Mesodermal cell (in vitro differentiated cells): Measurements from ENCODE around the gene DNLZ.
"Not testable (repeated sequence)": the region's sequence is repeated elsewhere in the genome, so short reads cannot be mapped to it uniquely, and the experiment has no call there.

ENCODE experiments used
- H3K27ac ChIP-seq: 2 replicates; pipeline ENCODE4 v1.7.0; 2013; ENCODE audit warnings: mild to moderate bottlenecking, low read depth, low read length, moderate library complexity; ENCODE audit not compliant: severe bottlenecking
- H3K36me3 ChIP-seq: 2 replicates; pipeline ENCODE4 v1.7.1; 2013; ENCODE audit warnings: mild to moderate bottlenecking, low read length, moderate library complexity; ENCODE audit not compliant: control insufficient read depth, insufficient read depth
- H3K4me1 ChIP-seq: one replicate; pipeline ENCODE4 v1.7.1; 2013; ENCODE audit warnings: mild to moderate bottlenecking, low read length; ENCODE audit not compliant: insufficient read depth, control insufficient read depth, poor library complexity, severe bottlenecking
- H3K4me3 ChIP-seq: 2 replicates; pipeline ENCODE4 v1.7.0; 2013; ENCODE audit warnings: low read length, control low read depth, mild to moderate bottlenecking; ENCODE audit not compliant: insufficient read depth, poor library complexity, severe bottlenecking; ENCODE audit errors: extremely low read depth
- H3K9me3 ChIP-seq: 2 replicates; pipeline ENCODE4 v1.7.1; 2013; ENCODE audit warnings: mild to moderate bottlenecking, low read length, moderate library complexity; ENCODE audit not compliant: control insufficient read depth
- WGBS, 2 experiments: methylation state at CpG; one replicate each; pipeline ENCODE4 v1.1.5; 2013; ENCODE audit warnings: missing lambda C conversion rate in 2 of 2; ENCODE audit not compliant: insufficient coverage in 2 of 2; 5-methylcytosine and 5-hydroxymethylcytosine counted together

The DNLZ gene

GRCh38 chr9:136319955-136320354 is 43.6 kb downstream of the DNLZ start:
- not testable (repeated sequence) for H3K4me1 ChIP-seq, H3K36me3 ChIP-seq, H3K27ac ChIP-seq, H3K4me3 ChIP-seq
- H3K9me3 ChIP-seq = peaks cover 12% of the 10 kb centered on the region
- 100% methylated on average over 1 to 2 of the region's 3 CpGs for WGBS, 2 experiments

GRCh38 chr9:136319244-136319643 is 44.3 kb downstream of the DNLZ start:
- peaks cover 19% of the 10 kb centered on the region for H3K9me3 ChIP-seq
- WGBS, 2 experiments = 84 to 100% methylated on average over 14 of the region's 14 CpGs
- not testable (repeated sequence) for H3K4me1 ChIP-seq, H3K27ac ChIP-seq, H3K36me3 ChIP-seq, H3K4me3 ChIP-seq

DNA sequence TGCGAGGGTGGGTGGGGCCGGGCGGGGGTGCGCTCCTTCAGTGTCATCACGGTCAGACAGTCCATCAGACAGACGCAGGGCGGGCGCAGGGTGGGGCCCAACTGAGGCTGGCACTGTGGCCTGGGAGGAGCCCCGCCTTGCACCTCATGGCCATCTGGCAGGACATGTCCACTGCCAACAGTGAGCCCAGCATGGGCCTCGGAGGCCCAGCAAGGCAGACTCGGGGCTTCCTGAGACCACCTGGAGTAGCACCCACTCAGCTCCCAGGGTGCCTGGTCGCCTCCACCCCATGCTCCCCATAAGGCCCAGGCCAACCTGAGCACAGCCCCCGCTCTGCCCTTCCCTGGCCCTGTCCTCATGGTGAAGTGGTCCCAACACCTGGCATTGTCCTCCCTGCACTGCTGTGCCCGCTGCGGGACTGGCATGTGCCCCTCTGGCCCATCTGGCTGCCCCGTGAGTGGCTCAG is 44.7 kb downstream of the DNLZ start:
- Histone ChIP-seq H3K4me3 (no peak overlapping the region), H3K27ac (no peak overlapping the region), H3K4me1 (no peaks in the 10 kb centered on the region), H3K9me3 (peaks cover 19% of the 10 kb centered on the region), H3K36me3 (no peaks in the 10 kb centered on the region)
- WGBS, 2 experiments = 96 to 97% methylated on average over 13 to 16 of the region's 16 CpGs

GRCh38 chr9:136318111-136318775 is 45.3 kb downstream of the DNLZ start:
- 88 to 91% methylated on average over 20 of the region's 21 CpGs for WGBS, 2 experiments
- H3K9me3 ChIP-seq = peaks cover 19% of the 10 kb centered on the region

GRCh38 chr9:136317695-136318094 is 45.8 kb downstream of the DNLZ start:
- no peaks in the 10 kb centered on the region for H3K4me1 ChIP-seq
- H3K36me3 ChIP-seq = no peaks in the 10 kb centered on the region
- no peak overlapping the region for H3K27ac ChIP-seq
- WGBS, 2 experiments = 84 to 91% methylated on average over 7 to 16 of the region's 16 CpGs
- no peak overlapping the region for H3K4me3 ChIP-seq
- H3K9me3 ChIP-seq = peaks cover 19% of the 10 kb centered on the region

More at GRCh38 chr9:136318111-136318775, 45.3 kb downstream of the DNLZ start:
- Histone ChIP-seq H3K27ac (no peak overlapping the region), H3K4me1 (no peaks in the 10 kb centered on the region), H3K4me3 (no peak overlapping the region), H3K36me3 (no peaks in the 10 kb centered on the region)

DNA sequence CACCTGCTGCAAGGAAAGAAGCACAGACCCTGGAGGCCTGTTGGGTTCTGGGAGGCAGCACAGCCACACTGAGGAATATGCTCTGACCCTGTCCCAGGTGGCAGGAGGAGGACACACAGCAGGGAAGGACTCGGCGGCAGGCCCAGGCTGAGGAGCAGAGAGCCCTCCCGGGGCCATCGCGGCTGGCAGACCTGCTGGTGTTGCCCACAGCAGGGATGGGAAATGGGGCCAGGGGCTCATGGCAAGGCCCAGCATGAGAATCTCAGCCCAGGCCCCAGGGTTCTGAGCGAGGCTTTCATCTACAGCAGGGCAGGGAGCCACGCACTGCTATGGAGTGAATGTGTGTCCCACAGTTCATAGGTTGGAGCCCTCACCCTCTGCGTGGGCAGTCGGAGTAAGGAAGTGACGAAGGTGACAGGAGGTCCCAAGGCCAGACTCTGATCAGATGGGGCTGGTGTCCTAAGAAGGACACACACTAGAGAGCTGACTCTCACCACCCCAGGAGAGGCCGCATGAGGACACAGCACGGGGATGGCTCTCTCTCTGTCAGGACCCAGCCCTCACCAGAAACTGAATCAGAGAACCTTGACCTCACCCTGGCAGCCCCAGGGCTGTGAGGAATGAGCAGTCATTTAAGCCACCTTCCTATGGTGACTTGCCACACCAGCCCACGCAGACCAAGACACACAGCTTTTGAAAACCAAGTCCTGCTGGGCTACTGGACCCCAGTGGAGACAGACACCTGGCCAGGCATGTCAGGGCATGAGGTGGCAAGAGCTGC is 46.5 kb downstream of the DNLZ start:
- H3K36me3 ChIP-seq = no peaks in the 10 kb centered on the region
- H3K4me3 ChIP-seq = no peak overlapping the region
- WGBS, 2 experiments = 91 to 97% methylated on average over 11 to 12 of the region's 13 CpGs
- no peak overlapping the region for H3K27ac ChIP-seq
- peaks cover 19% of the 10 kb centered on the region for H3K9me3 ChIP-seq
- H3K4me1 ChIP-seq = no peaks in the 10 kb centered on the region

DNA sequence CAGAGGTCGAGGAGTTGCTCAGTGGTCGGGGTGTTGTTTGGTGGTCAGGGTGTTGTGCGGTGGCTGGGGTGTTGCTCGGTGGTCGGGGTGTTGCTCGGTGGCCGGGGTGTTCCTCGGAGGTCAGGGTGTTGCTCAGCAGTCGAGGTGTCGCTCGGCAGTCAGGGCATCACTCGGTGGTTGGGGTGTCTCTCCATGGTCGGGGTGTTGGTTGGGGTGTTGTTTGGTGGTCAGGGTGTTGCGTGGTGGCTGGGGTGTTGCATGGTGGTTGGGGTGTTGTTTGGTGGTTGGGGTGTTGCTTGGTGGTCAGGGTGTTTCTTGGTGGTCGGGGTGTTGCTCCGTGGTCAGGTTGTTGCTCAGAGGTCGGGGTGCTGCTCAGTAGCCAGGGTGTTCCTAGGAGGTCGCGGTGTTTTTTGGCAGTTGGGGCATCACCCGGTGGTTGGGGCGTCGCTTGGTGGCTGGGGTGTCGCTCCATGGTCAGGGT is 47.2 kb downstream of the DNLZ start:
- H3K4me1 ChIP-seq = peaks cover 3% of the 10 kb centered on the region
- no peaks in the 10 kb centered on the region for H3K36me3 ChIP-seq
- peaks cover 19% of the 10 kb centered on the region for H3K9me3 ChIP-seq
- H3K27ac ChIP-seq = no peak overlapping the region
- H3K4me3 ChIP-seq = no peak overlapping the region
- 93 to 96% methylated on average over 18 of the region's 23 CpGs for WGBS, 2 experiments

GRCh38 chr9:136314944-136315343 is 48.6 kb downstream of the DNLZ start:
- no peak overlapping the region for H3K4me3 ChIP-seq
- peaks cover 19% of the 10 kb centered on the region for H3K9me3 ChIP-seq
- WGBS, 2 experiments = 70 to 89% methylated on average over 3 of the region's 4 CpGs
- no peaks in the 10 kb centered on the region for H3K36me3 ChIP-seq
- H3K27ac ChIP-seq = no peak overlapping the region
- H3K4me1 ChIP-seq = peaks cover 3% of the 10 kb centered on the region

- Histone ChIP-seq H3K9me3 (peaks cover 19% of the 10 kb centered on the region), H3K27ac (no peak overlapping the region), H3K4me1 (peaks cover 3% of the 10 kb centered on the region), H3K36me3 (no peaks in the 10 kb centered on the region), H3K4me3 (no peak overlapping the region)
- WGBS, 2 experiments = 94 to 100% methylated on average over 1 to 2 of the region's 3 CpGs
These were observed 49.5 kb downstream of the DNLZ start for GRCh38 chr9:136314056-136314416.

DNA sequence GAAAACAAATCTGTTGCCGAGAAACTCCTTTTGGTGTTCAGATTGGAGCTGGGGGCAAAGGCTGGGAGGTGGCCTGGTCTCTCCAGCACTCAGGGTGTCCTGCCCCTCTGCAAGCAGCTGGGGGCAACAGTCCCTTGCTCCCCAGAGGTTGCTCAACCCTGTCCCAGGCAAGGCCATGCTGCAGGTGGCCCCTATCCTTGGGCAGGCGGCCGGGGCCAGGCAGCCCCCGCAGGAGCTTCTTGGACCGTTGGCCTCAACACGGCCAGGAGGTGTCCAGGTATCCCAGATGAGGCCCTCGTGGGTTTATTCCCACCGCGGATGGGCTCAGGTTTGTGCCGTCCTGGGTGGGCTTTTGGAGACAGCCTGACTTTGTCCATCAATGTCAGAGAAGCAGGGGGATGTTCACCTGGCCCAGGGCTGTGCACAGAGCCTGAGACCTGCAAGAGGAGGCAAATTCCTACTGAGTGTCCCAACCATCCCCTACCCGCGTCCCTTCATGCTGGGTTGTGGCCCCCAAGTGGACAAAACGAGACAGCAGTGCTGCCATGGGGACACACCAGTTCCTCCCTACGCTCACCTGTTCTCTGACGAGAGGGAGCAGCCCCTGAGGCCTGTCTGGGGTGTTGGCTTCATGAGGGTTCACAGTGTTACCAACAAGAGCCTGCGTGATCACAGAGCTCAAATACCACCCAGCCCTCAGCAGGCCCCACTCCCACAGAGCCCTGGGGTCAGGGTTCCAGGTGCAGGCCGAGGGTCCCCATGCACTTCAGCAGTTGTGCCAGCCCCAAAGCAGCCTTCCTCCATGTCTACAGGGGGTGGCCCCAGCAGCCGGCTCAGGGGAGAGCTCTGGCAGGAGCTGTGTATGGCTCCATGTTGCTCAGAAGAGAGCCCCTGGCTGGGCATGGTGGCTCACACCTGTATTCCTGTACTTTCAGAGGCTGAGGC is 50.2 kb downstream of the DNLZ start:
- WGBS, 2 experiments = 90 to 92% methylated on average over 13 to 18 of the region's 18 CpGs
- Histone ChIP-seq H3K9me3 (peaks cover 19% of the 10 kb centered on the region), H3K36me3 (no peaks in the 10 kb centered on the region), H3K27ac (no peak overlapping the region), H3K4me3 (no peak overlapping the region), H3K4me1 (peaks cover 3% of the 10 kb centered on the region)
